Anterior cingulate cortex (tissue), 58 donors: ENCODE measurements around the gene SIK3.
"Not testable (repeated sequence)": the region's sequence is repeated elsewhere in the genome, so short reads cannot be mapped to it uniquely, and the experiment has no call there.

Experiments
- DNase-seq, 58 donors: peaks; one replicate each; lab custom pipeline; 2025; lab: John Stamatoyannopoulos, UW

SIK3 gene

GRCh38 chr11:116853461-116854073, 244.7 kb downstream of the SIK3 start:
- DNase-seq: no peak

DNA sequence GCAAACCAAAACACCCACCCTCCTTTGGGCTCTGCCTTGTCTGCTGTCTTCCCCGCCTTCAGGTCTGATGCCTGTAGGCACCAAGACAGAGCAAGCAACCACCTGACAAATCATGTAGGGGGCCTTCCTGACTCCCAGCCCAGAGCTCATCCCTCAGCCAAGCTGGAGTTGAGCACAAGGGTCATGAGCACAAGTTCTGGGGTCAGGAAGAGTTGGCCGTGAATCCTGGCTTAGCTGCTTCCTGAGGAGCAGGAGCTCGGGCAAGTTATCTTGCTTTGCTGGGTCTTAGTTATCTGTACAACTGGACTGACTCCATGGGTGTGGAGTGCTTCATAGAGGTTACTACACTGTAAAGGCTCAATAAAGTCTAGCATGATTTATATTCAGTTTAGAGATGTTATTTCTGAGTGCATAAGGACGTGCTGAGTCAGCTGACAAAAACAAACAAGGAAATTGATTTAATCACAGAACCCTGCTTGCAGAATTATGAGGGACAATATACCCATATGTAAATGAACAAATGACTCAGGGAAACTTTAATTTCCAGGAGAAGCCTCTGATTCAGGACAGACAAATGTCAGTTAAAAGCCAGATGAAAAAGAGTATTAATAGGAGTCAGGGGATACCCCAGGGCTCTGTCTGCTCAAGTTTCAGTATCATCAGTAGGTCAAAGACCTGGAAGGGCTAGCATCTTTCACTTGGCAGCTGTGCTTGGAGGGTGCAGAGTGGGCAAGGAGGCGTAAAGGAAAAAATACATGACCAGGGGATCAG, 245.8 kb downstream of the SIK3 start:
- DNase-seq: peak in 2 of 58 donors; percentile 10 to 11

DNA sequence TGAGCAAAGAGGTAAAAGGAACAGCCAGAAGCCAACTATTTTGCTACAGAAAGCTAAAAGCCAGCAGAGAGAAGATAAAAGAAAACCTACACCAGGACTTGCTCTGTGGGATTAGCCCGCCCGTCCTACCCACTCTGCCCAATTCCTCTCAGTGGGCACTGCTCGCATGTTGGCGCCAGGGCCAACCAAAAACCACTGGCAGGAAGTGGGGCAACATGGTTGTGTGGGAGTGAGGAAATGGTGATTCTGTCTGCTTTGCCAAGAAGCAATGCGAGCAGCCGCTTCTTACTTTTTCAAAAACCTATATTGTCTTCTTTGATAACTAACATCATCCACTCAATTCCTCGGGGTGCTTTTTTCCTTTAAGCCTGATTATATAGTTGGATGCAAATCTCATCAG, 246.6 kb downstream of the SIK3 start:
- DNase-seq: peak in 7 of 58 donors; percentile 4 to 20 (median 17)

GRCh38 chr11:116849486-116849885, 248.7 kb downstream of the SIK3 start:
- DNase-seq: no peak

GRCh38 chr11:116849060-116849459, 249.2 kb downstream of the SIK3 start:
- DNase-seq: no peak

- DNase-seq: no peak
Observed at GRCh38 chr11:116847612-116848011, 250.6 kb downstream of the SIK3 start.

- no peak for DNase-seq
Observed at GRCh38 chr11:116844722-116845121, 253.5 kb downstream of the SIK3 start.

- no peak for DNase-seq
Observed at GRCh38 chr11:116843661-116844060, 254.6 kb downstream of the SIK3 start.

DNA sequence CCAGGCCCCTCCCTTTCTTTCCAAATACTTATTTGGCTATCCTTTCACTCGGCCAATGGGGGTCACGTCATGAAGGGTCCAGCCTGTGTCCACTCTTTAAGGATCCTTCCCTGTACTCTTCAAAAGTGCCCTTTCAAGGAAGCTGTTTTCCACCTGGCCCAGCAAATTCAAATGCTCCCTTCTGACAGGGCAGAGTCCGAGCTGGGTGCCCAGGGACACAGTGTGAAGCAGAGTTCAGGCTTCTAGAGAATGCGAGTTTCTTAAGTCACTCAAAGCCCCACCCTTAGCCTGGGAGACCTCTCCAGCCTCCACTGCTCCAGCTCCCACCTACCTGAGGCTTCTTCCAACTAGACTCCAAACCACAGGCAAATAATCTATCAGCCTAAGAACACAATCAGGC, 255.3 kb downstream of the SIK3 start:
- DNase-seq: no peak

DNA sequence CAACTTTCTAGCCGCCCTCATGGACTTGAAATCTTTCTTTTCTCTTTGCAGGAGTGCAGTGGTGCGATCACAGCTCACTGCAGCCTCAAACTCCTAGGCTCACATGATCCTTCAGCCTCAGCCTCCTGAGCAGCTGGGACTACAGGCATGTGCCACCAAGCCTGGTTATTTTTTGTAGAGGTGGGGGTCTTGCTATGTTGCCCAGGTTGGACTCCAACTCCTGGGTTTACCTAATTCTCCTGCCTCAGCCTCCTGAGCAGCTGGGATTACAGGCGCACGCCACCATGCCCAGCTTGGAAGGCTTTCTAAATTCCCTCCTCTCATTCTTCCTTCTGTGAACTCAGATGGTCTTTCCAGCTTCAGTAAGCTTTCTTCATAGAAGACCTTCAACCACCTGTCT, 256.1 kb downstream of the SIK3 start:
- no peak for DNase-seq

DNA sequence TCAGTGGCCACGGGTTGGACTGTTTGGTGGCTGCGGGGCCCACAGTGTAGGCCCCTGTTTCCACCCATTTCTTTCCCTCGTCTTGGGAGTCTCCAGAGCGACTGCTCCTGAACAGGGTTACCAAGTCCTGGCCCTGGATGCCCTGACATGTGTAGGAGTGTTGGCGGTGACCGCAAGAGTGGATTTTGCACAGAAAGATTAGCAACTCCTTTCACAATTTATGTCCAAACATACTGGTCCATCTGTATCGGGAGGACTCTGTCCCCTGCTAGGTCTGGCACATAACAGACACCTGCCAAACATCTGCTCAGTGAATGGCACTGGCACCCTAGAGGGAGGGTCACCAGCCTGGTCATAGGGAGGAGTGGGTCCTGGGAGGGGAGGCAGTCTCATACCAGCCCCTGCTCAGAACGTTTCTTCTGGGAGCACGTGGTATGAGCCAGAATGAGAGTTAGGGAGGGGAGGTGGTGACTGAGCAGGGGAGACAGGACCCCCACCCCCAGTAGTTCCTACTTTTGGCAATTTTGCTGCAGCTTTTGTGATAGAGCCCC, 257.4 kb downstream of the SIK3 start:
- DNase-seq: no peak

DNA sequence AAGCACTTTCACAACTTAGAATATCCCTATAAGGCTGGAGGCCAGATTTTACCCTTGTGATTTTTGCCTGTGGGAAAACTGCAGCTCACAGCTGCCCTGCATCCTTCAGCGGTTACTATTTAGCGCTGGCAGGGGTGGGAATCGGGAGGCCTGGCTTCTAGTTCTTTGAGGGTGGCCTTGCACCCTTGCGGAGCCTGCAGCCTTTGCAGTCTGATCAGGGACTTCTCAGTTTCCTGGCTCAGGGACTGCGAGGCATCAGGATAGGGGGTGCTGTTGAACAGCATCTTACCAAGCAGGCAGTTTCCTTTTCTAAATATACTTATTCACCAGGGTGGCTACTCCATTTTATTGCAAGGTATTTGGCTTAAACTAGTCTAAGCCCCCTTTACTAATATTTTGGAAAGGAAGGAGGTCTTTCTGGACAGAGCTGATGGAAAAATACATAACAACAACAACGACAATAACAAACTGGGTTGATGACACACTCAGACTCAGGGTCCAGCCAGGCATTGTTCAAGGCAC, 257.9 kb downstream of the SIK3 start:
- DNase-seq: peak in 10 of 58 donors; percentile 6 to 35 (median 20)

GRCh38 chr11:116838321-116839084, 259.7 kb downstream of the SIK3 start:
- no peak for DNase-seq

DNA sequence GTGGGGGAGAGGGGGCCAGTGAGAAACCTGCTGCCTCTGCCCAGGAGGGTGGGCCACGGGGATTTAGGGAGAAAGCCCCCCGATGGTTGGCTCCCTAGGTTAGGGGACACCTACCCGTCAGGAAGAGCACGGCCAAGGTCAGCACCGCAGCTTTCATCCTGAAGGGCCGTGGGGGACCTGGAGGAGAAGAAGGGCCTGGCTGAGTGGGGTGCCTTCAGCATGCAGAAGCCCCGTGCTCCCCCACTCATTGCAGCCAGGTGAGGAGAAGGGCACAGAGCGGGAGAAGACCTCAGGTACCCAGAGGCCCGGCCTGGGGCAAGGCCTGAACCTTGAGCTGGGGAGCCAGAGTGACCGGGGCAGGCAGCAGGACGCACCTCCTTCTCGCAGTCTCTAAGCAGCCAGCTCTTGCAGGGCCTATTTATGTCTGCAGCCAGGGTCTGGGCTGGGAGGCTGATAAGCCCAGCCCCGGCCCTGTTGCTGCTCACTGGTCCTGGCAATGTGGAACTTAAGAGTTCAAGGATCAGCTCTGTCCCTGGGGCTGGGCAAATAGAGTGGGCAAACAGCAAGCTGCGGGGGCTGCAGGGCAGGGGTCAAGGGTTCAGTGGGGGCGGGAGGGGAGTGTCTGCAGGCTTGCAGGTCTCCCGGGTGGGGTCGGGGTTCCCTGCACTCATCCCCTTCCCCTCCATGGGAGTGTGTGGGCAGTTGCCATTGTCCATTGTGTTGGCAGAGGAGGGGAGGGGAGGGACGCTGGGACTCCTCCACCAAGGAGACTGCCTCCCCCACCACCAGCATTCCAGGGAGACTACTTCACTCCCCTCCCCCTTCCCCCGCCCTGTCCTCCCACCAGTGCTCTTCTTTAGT, 260.8 kb downstream of the SIK3 start, which contains the start of gene APOA1:
TSS of gene APOA1 (minus strand) at position 392 of the 861 bp plus-strand sequence. CDS start at position 157, 235 bp downstream.
- no peak for DNase-seq

- DNase-seq: no peak
Observed at GRCh38 chr11:116836632-116836991, 261.6 kb downstream of the SIK3 start.

DNA sequence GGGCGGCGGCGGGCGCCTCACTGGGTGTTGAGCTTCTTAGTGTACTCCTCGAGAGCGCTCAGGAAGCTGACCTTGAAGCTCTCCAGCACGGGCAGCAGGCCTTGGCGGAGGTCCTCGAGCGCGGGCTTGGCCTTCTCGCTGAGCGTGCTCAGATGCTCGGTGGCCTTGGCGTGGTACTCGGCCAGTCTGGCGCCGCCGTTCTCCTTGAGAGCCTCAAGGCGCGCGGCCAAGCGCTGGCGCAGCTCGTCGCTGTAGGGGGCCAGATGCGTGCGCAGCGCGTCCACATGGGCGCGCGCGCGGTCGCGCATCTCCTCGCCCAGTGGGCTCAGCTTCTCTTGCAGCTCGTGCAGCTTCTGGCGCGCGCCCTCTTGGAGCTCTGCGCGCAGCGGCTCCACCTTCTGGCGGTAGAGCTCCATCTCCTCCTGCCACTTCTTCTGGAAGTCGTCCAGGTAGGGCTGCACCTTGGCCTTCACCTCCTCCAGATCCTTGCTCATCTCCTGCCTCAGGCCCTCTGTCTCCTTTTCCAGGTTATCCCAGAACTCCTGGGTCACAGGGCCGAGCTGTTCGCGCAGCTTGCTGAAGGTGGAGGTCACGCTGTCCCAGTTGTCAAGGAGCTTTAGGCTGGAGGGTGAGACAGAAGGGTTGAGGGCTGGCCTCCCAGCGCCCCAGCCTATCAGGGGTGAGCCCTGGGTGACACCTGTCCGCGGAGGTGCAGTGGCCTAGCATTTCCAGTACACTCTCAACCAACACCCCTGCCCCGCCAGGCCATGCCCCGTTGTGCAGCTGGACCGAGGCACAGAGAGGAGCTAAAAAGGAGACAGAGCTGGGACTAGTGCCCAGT, 262.2 kb downstream of the SIK3 start:
- peak; percentile 21 to 96 (median 84) for DNase-seq

DNA sequence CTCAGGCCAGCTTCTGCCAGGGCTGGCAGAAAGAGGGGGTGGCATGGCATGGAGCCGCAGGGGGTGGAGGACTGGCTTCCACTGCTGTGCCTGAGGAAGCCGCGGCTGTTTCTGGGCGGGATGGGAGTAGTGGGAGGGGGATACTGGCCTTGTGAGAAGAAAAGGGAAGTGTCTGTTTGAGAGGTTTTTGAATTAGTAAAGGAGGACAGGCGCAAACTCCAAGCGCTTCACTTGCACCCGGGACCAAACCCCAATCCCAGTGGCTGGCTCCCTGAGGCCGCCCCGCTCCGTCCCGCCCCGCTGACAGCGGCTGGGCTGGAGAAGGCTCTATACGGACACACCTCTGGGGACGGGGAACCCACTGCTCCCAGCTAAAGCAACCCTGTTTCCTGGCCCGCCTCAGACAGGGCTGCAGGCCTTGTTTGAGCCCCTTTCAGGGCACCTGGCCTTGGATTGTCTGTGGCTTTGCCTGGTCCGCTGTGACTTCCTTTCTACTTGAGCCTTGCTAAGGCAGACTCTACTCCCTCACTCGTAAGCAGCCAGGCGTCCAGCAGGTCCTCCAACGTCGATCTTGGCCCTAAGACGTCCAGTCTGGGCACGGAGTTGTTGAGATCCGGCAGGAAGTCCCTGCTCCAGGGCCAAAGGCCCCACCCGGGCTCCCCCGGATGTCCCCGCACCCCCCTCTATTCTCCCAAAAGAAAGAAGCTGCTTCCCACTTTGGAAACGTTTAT, 263.0 kb downstream of the SIK3 start:
- DNase-seq: peak in 1 of 58 donors; percentile 52

DNA sequence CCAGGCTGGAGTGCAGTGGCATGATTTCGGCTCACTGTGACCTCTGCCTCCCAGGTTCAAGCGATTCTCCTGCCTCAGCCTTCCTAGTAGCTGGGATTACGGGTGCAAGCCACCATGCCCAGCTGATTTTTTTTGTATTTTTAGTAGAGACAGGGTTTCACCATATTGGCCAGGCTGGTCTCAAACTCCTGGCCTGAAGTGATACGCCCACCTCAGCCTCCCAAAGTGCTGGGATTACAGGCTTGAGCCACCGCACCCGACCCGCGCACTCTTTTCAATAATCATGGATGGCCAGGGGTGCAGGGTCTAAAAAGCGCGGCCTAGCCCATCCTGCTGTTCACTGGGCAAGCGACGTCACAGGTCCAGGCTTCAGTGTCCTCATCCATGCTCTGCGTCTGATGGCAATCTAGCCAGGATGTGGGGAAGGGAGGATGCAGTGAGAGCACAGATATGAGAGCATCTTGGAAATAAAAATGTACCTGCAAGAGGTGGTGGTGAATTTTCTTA, 263.6 kb downstream of the SIK3 start:
- DNase-seq: not testable (repeated sequence)
